Heart left ventricle (tissue), 13 donors: ENCODE results near the gene CPA5.

Experiments
- POLR2A ChIP-seq, 2 donors: fragments of 450-650 bp; IDR thresholded peaks; one replicate each; pipeline ENCODE4 v1.6.1; 2017; ENCODE audit warnings: antibody characterized with exemption in 2 of 2, mild to moderate bottlenecking in 2 of 2, moderate library complexity in 2 of 2
- TF ChIP-seq, protein P1 (sequence below), 12 donors: fragments of 200-600 bp; sonication (generic) in 4 of 12; IDR thresholded peaks; one replicate each; pipeline versions ENCODE4 v1.5.0 to v1.8.0; 2018 to 2022; ENCODE audit warnings: antibody characterized with exemption in 12 of 12, mild to moderate bottlenecking in 5 of 12
- donor health status: ischemic (EF 13 %, LVEDD 7.1; RV severe dilation, severe dysfunction).
- donor health status: DM: no; HTN: yes; CAD: no.
- donor health status: DM: no; HTN: no; CAD: no.
- donor health status: ischemic (EF 25% LVEDD 6.9; RV normal size, moderate dysfunction).
- donor health status: ischemic (EF 25% LVEDD 5.7; RV mildly dilated, moderate dysfunction).
- donor health status: ischemic (EF 35%, LVEDD 5.7; RV mildly dilated, moderate dysfunction).
- donor health status: nonischemic (EF 11% LVEDD 7.7; RV severe dilation, severe dysfunction).
- donor health status: DM: yes; HTN: yes; CAD: no.
- donor health status: PGD.
- donor health status: ischemic (EF 29% LVEDD 5.4; RV normal size, mild dysfunction).
- donor health status: nonischemic (EF 23%, LVEDD 6.1; RV moderate dilation, normal function).

- TF ChIP-seq, protein P1, sequence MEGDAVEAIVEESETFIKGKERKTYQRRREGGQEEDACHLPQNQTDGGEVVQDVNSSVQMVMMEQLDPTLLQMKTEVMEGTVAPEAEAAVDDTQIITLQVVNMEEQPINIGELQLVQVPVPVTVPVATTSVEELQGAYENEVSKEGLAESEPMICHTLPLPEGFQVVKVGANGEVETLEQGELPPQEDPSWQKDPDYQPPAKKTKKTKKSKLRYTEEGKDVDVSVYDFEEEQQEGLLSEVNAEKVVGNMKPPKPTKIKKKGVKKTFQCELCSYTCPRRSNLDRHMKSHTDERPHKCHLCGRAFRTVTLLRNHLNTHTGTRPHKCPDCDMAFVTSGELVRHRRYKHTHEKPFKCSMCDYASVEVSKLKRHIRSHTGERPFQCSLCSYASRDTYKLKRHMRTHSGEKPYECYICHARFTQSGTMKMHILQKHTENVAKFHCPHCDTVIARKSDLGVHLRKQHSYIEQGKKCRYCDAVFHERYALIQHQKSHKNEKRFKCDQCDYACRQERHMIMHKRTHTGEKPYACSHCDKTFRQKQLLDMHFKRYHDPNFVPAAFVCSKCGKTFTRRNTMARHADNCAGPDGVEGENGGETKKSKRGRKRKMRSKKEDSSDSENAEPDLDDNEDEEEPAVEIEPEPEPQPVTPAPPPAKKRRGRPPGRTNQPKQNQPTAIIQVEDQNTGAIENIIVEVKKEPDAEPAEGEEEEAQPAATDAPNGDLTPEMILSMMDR (IDR thresholded peaks at IDR 0.05): no peak
- TF ChIP-seq POLR2A (IDR thresholded peaks at IDR 0.05): no peak
Measured at GRCh38 chr7:130303982-130304381, 40.6 kb upstream of the CPA5 start.
